Ovary (tissue), 3 donors: ENCODE measurements around the gene FBXO8.

Source experiments
- EP300 ChIP-seq: sonication (generic); formaldehyde crosslinking; IDR thresholded peaks from one replicate; pipeline ENCODE4 v1.6.1; 2017; ENCODE audit warnings: antibody characterized with exemption
- POLR2A ChIP-seq: fragments of 450-650 bp; IDR thresholded peaks from one replicate; pipeline ENCODE4 v1.6.1; 2017; ENCODE audit warnings: antibody characterized with exemption, mild to moderate bottlenecking, moderate library complexity
- TF ChIP-seq, protein P1 (sequence below), 3 donors: fragments of 450-650 bp in 2 of 3; fragments of 200-600 bp in 1 of 3; IDR thresholded peaks; one replicate each; pipeline versions ENCODE4 v1.5.1 to v1.8.0; 2016 to 2022; ENCODE audit warnings: antibody characterized with exemption in 3 of 3, mild to moderate bottlenecking in 1 of 3
- donor health status: DM: no; HTN: no; CAD: no.

DNA sequence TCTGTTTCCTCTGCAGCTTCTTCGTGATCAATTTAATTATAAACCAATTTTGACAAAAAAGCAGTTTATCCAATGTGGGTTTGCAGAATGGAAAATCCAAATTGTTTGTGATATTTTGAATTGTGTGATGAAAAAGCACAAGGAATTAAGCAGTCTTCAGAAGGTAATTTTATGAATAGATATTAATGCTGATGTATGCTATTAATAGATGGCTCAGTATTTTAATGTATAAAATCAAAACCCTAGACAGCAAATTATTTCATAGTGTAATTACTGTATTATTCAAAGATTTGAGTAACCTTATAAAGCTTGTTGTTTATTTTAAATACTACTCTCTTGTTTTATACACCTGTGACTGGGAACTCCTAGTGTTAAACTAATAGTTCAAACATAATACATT is 20.2 kb upstream of the FBXO8 start:
- TF ChIP-seq EP300 (no peak), POLR2A (no peak)
- TF ChIP-seq, protein P1, sequence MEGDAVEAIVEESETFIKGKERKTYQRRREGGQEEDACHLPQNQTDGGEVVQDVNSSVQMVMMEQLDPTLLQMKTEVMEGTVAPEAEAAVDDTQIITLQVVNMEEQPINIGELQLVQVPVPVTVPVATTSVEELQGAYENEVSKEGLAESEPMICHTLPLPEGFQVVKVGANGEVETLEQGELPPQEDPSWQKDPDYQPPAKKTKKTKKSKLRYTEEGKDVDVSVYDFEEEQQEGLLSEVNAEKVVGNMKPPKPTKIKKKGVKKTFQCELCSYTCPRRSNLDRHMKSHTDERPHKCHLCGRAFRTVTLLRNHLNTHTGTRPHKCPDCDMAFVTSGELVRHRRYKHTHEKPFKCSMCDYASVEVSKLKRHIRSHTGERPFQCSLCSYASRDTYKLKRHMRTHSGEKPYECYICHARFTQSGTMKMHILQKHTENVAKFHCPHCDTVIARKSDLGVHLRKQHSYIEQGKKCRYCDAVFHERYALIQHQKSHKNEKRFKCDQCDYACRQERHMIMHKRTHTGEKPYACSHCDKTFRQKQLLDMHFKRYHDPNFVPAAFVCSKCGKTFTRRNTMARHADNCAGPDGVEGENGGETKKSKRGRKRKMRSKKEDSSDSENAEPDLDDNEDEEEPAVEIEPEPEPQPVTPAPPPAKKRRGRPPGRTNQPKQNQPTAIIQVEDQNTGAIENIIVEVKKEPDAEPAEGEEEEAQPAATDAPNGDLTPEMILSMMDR (IDR thresholded peaks at IDR 0.05): no peak
